ENCODE data around the gene SLC25A33.
"Not testable (repeated sequence)": the region's sequence is repeated elsewhere in the genome, so short reads cannot be mapped to it uniquely, and the experiment has no call there.

The SLC25A33 gene

DNA sequence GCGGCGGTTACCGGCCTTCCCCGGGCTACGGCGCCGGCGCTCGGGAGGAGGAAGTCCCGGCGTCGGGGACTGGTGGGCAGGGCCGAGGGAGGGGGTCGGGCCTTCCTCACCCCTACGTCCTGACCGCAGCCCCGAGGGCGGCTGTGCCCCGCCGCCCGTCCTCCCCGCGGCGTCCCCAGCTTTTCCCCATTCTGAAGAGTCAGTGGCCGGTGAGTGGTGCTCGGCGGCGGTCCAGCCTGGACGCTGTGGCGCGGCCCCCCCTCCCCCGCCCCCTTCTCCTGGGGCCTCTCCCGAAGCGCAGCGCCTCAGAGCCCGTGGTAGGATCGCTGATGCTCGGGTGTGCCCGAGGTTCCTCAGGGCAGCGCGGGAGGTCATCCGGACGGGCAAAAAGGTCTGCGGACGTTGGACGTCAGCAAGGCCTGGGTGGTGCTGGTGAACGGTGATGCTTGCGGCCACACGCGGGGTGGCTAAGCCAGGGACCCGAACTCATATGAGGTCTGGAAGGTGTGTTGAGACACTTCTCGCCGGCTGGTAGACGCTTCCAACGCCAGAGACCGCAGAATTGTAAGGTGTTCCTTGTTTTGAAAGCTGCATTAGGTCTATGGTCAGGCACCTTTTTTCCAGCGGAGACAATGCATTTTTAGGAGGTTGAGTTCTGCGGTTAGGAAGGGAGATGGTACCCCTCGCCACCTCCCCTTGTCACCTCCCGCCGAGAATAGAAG is 725 bp downstream of the SLC25A33 start:
- DNase-seq = no peak

DNA sequence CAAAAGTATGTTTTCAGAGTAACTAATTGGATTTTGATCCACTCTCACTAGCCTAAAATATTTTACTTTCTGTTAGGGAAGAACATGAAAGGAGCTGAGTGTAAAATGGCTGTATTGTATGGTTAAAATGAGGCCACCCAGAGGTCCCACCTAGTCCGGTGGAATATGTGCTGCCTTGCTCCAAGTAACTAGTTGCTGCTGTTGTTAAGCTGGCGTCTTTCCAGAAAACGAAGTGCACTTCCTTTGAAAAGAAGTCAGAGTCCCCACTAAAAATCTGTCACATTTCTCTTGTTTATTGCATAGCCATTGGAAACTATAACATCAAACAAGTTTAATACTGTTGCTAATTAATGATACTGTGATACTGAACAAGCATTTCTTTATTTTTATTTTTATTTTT is 3.2 kb downstream of the SLC25A33 start:
- DNase-seq = no peak

DNA sequence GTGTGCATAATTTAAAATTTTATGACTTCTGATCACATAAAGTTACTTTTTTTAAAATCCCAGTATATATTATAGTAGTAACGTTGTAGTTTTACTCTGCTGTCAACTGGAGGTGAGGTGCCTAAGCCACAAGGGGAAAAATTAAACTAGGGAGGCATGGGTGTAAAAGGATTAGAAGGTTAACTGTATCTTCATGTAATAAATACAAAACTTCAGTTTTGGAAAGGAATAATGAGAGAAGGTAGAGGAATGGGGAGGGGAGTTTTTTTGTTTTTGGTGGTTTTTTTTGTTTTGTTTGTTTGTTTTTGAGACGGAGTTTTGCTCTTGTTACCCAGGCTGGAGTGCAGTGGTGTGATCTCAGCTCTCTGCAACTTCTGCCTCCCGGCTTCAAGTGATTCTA is 5.7 kb downstream of the SLC25A33 start:
- DNase-seq = no peak

DNA sequence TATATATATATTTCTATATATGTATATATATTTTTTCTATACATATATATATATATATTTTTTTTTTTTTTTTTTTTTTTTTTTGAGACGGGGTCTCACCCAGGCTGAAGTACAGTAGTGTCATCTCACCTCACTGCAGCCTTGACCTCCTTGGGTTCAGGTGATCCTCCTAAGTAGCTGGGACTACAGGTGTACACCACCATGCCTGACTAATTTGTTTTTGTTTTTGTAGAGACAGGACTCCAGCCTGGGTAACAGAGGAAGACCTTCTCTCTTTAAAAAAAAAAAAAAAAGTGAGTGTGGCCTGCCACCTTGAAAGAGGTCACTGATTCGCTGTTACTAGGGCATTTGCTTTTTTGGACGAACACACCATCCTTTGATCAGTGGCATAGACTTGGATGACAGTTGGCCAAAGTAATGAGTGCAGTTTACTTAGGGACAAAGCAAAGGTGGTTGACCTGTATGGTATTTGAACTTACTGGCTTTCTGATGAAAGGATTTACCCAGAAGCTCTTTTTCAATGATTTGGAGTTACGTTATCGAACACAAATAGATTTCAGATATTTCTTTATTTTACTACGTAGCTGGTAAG is 10.8 kb downstream of the SLC25A33 start:
- DNase-seq = no peak

DNA sequence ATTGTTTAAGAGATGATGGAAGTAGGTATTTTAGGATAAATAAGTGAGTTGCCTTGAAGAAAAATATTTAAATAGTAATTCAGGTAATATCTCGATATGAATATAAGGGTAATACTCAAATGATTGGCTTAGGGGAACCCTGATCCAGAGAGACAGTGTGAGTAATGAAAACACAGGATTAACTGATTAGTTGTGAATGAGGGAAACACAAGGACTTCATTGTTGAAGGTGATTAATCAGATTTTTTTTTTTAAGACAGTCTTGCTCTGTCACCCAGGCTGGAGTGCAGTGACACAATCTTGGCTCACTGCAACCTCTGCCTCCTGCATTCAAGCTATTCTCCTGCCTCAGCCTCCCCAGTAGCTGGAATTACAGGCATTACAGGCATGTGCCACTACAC is 12.7 kb downstream of the SLC25A33 start:
- DNase-seq = no peak

DNA sequence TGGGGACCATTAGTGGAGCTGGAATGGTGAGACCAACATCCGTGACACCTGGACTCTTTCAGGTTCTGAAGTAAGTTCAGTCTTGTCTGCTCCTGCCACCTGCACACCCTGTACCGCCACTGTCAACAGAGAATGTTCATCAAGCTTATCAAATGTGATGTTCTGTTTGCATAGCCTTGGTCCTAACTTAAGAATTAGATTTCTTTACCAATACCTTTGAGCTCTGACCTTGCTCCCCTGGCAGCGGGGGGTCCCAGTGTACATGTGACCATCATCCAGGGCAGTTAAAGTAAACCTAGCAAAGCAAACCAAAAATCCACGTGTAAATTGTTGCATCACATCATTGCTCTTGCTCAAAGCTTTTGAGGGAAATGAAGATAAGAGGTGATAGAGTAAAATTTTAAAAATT is 14.5 kb downstream of the SLC25A33 start:
- no peak for DNase-seq

DNA sequence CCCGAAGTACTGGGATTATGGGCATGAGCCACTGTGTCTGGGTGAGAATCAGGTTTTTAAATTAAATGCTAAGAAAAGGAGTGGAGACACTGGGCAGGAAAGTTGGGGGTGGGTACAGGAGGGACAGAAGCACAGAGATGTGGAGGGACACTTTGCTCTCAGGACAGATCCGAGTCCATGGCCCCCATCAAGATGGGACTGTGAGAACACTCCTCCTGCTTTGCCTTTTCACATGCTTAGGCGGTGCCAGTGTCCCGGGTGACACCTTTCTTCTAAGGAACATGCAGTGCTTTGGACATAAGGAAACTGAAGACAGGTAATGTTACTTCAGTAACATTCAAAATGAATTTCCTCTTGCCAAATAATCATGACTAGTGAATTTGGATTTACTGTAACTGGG is 16.7 kb downstream of the SLC25A33 start:
- no peak for DNase-seq

DNA sequence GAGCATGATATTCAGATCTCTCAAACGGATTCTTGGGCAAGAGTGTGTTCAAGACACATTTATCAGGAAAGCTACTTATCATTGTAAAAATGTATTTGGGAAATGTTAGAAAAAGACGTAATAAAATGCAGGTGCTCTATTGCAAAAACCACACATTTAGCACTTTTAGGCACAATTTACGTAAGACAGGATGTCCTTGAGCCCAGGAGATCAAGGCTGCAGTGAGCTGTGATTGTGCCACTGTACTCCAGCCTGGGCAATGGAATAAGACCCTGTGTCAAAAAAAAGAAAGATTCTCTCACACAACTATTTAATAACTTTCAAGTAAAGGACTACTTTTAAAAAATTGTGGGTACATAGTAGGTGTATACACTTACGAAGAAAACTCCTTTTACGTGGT is 18.4 kb downstream of the SLC25A33 start:
- no peak for DNase-seq

DNA sequence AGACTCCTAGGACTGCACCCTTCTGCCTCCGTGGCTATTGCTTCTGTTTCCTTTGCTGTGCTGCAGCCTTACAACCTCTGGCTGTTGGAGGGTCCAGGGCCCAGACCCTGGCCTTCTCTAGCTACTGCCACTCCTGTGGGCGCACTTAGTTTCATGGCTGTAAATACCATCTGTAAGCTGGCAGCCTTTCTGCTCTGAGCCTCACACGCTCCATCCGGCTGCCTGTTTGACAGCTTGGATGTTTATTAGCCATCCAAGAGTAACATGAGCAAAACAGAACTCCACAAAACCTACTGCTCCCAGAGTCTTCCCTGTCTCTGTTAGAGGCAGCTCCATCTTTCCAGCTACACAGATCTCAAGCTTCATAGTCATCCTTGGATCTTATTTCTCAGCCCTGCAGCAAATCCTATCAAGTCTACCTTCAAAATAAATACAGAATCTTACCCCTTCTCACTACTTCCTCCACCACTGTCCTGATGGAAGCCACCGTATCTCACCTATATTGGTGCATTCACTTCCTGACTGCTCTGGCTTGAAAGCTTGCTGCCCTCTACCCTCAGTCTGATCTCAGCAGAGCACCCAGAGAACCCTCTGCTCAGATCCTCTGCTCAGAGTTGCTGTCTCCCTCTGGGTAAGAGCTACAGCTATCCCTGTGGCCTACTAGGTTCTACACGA is 19.1 kb downstream of the SLC25A33 start:
- DNase-seq = no peak

DNA sequence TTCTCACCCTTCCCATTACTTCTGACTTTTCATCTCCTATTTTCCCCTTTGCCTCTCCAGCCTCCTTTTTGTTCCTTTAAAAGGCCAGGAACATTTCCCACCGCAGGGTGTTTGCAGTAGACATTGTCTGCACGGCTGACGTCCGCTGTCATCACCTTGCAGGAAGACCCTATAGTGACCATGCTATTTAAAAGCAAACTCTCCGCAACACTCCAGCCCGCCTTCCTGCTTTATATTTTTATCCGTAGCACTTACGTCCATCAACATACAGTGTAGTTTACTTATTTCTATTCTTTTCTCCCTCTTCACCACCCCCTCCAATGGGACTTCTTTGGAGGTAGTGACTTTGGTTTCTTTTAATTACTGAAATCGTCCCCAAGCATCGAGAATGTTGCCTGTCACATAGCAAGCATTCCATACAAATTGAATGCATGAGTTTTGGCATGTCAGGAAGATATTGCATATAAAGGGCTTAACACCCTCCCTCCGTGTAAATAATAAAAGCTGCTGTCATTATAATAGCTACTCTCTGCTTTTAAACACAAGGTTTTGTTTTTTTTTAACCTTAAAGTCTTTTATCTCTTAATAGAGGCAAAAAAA is 19.8 kb downstream of the SLC25A33 start:
- DNase-seq = no peak

DNA sequence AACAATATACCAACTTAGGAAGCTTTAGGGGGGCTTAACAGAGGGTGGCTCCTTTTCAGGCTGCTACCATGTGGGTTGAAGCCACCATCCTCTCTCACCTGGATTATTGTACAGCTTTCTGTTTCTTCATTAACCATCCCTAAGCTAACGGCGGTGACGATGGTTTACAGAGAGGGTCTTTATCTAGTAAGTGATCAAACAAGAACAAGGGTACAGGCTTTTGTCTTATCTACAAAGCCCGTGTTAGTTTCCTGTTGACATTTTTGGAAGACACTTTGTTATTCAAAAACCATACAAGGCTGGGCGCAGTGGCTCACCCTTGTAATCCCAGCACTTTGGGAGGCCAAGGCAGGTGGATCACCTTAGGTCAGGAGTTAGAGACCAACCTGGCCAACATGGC is 20.4 kb downstream of the SLC25A33 start:
- no peak for DNase-seq

DNA sequence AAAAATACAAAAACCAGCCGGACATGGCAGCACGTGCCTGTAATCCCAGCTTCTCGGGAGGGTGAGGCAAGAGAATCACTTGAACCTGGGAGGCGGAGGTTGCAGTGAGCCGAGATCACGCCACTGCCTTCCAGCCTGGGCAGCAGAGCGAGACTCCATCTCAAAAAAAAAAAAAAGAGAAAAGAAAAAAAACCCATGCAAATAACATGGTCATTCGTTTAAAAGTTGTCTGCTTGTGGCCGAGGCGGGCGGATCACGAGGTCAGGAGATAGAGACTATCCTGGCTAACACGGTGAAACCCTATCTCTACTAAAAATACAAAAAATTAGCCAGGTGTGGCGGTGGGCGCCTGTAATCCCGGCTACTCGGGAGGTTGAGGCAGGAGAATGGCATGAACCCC is 20.8 kb downstream of the SLC25A33 start:
- not testable (repeated sequence) for DNase-seq

DNA sequence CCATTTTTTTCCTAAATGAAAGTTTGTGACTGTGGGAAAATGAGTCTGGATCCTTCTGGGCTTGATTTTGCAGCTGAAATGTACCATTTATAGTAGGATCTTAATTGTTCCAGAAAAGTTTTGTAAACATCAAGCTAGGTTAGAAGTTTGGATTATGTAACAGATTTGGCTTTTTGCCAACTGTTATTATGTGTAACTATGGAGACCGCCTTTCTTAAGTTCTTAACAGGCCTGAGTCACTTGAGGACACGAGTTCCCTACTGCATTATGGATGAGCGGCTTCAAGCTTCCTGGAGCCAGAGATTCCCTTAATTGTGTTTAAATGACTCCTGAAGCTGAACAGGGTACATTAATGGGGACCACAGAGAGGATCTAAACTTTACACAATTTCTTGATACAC is 22.2 kb downstream of the SLC25A33 start:
- DNase-seq = peak; percentile 55

DNA sequence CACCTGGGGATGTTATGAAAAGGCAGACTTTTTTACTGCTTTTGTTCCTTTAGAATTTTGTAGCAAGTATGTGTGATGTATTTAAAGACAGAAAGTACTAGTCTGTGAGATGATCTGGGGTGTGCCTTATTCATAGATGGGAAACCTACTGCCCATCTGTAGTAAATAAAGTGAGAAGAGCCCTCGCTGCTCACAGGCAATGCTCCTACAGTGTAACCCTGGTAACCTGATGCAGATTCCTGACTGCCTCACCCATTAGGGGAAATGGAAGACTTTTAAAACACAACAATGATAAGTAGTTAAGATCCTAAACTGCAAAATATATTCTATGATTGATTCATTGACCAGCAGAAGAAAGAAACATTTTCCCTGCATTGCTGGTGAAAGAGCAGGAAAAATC is 30.0 kb downstream of the SLC25A33 start:
- no peak for DNase-seq

DNA sequence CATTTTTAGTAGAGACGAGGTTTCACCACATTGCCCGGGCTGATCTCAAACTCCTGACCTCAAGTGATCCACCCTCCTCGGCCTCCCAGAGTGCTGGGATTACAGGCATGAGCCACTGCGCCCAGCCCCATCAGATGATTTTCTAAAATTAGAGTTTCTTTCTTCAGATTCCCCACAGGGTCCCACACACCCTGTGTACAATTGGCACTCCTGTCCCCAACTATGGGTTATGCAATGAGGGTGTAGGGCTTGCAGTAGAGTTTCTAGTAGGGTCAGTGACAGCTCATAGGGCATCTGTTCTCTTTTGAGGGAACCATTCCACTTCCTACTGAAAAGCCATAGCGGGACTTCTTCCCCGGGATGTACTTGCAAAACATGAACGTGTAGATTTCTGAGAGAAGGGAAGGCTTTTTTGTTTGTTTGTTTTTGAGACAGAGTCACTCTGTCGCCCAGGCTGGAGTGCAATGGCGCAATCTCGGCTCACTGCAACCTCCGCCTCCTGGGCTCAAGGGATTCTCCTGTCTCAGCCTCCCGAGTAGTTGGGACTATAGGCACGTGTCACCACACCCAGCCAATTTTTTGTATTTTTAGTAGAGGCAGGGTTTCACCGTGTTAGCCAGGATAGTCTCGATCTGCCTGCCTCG is 31.7 kb downstream of the SLC25A33 start:
- DNase-seq = not testable (repeated sequence)

DNA sequence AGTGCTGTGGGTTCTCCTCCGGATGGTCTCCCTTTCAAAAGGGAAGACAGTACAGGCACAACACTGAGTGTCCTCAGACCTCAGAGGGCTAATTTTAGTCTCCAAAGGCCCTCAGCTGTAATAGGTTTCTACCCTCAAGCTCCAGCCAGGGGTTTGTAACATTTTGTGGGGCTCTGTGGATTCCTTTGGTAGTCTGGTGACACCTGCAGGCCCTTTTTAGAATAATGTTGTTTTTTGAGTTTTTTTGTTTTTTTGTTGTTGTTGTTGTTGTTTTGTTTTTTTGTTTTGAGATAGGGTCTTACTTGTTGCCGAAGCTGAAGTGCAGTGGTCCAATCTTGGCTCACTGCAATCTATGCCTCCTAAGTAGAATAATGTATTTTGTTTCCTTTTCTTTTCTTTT is 34.5 kb downstream of the SLC25A33 start:
- no peak for DNase-seq

DNA sequence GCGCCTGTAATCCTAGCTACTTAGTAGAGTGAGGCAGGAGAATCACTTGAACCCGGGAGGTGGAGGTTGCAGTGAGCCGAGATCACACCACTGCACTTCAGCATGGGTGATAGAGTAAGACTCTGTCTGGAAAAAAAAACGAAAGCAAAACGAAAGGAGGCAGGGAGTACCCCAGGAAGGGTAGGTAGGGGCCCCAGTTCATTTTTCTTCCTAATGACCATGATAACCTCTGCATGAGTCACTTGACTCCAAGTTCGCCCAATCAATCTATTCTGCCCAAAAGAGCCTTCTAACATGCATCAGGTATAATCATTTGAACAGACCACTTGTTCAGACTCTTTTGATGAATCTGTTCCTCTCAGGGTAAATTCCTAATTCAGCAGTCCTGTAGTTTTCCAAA is 36.2 kb downstream of the SLC25A33 start:
- DNase-seq = no peak

DNA sequence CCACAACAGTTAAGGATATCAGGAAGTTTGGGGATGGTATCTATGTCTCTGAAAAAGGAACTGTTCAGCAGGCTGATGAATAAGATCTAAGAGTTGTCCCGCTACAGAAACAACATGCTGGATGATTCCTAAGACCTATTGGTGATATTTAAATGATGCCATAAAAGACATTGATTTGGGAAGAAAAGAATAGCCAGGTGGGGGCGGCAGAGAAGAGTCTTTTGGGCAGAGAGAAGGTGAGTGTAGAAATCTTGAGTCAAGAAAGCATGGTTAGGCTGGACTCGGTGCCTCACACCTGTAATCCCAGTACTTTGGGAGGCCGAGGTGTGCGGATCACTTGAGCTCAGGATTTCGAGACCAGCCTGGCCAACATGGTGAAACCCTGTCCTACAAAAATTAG is 37.6 kb downstream of the SLC25A33 start:
- DNase-seq = no peak

DNA sequence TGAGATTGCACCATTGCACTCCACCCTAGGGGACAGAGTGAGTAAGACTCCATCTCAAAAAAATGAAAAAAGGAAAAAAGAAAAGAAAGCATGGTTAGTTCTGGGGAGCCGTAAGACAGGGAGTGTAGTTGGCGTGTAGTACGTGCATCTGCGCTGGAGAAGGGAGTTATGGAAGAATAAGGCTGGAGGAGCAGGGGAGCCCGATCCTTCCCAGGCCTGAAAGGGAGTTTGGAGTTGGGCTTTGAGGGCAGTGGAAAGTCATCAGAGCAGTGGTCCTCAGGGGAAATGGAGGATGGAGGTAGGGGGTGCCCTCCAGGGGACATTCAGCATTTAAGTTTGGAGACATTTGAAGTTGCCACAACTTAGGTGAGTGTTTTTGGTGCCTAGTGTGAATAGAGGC is 38.2 kb downstream of the SLC25A33 start:
- no peak for DNase-seq

DNA sequence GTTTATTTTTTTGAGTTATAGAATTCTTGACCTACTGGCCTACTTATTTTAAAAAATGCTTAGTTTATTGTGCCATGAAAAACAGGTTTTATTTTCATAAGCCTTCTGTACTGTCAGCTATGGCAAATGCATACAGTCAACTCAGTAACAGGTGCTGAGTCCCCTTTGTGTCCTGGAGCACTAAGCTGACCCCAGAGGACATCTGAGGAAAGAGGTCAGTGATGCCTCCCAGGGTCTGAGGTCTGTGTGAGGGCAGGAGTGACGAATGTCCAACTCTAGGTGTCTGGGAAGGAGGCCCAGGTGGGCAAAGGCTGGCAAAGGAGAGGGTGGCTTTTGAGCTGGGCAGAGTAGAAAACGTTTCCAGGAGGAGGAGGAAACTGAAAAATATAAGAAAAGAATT is 41.7 kb downstream of the SLC25A33 start:
- no peak for DNase-seq

DNA sequence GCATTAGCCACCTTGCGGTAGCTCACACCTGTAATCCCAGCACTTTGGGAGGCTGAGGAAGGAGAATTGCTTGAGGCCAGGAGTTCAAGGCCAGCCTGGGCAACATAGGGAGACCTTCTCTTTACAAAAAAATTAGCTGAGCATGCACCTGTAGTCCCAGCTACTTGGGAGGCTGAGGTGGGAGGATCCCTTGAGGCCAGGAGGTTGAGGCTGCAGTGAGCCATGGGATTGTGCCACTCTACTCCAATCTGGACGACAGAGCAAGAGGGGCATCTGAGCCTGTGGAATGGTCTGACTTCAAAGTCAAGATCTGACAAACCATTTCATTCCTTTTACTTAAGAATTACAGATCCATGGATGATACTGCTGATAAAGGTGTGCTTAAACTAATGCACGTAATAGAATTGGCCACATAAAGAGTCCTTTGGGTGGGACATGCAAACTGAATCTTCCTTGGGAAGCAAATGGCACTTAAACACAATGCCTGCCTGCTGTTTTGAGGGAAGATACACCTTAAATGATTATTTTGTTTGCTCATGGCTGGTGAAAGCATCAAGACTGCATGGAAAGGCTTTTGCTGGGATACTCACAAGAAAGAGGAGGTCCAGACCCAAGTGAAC is 47.0 kb downstream of the SLC25A33 start:
- no peak for DNase-seq

DNA sequence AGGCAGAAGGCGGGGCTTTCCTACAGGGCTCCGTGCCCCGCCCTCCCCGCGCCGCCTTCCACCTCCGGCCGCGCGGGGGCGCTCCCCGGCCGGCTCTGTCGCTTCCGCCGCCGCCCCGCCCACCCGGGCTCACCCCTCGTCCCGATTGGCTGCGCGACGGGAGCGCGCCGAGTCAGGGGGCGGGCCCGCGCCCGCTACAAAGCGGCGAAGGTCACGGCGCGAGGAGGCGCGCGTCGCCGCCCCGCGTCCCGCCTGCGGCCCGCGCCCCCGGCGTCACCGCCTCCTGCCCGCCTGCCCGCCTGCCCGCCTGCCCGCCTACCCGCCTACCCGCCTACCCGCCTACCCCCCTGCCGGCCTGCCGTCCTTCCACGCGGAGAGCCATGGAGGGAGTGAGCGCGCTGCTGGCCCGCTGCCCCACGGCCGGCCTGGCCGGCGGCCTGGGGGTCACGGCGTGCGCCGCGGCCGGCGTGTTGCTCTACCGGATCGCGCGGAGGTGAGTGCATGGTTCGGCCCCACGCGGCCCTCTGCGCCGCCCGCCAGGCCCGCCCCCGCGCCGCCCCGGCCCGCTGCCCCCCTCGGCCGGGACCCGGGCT is 49.4 kb downstream of the SLC25A33 start, which contains the start of gene TMEM201:
Gene TMEM201 (plus strand): TSS at position 361 of the 593 bp plus-strand sequence. CDS start 20 bp downstream, at position 381.
- peak; percentile 36 for DNase-seq

All from NCI-H2029 treated with DMSO at 0.1 percent for 48 hours (cell line).